Spleen (tissue), 11 donors: ENCODE results near the gene GALNT18. TPM values are rescaled to one million over a fixed set of nuclear protein-coding genes. Genes with fewer than 3 reads are reported as not detected.

Experiments
- DNase-seq: peaks from one replicate; pipeline ENCODE4 v3.0.0-alpha.2; 2020
- H3K27ac ChIP-seq, 8 donors: fragments of 200-600 bp; sonication (generic) in 7 of 8; 1 replicate in 4 of 8; 2 replicates in 4 of 8; pipeline versions ENCODE4 v1.5.0 to v1.8.0; 2016 to 2021; ENCODE audit warnings: inconsistent platforms in 4 of 8, mild to moderate bottlenecking in 4 of 8, moderate library complexity in 1 of 8
- H3K27me3 ChIP-seq, 7 donors: fragments of 200-600 bp; sonication (generic) in 6 of 7; replicated peaks in 1 of 7; 1 replicate in 4 of 7; 2 replicates in 3 of 7; pipeline versions ENCODE4 v1.5.0 to v1.8.0; 2016 to 2021; ENCODE audit warnings: inconsistent platforms in 3 of 7, mild to moderate bottlenecking in 1 of 7
- H3K36me3 ChIP-seq, 6 donors: fragments of 200-600 bp; sonication (generic) in 5 of 6; 1 replicate in 4 of 6; 2 replicates in 2 of 6; pipeline versions ENCODE4 v1.5.0 to v1.8.0; 2016 to 2021; ENCODE audit warnings: inconsistent platforms in 2 of 6
- H3K4me1 ChIP-seq, 6 donors: fragments of 200-600 bp; sonication (generic) in 5 of 6; 1 replicate in 3 of 6; 2 replicates in 3 of 6; pipeline versions ENCODE4 v1.5.0 to v1.8.0; 2016 to 2021; ENCODE audit warnings: inconsistent platforms in 3 of 6
- H3K4me3 ChIP-seq, 8 donors: fragments of 200-600 bp; sonication (generic) in 7 of 8; 1 replicate in 4 of 8; 2 replicates in 4 of 8; pipeline versions ENCODE4 v1.5.0 to v1.8.0; 2016 to 2021; ENCODE audit warnings: inconsistent platforms in 4 of 8, mild to moderate bottlenecking in 4 of 8, moderate library complexity in 2 of 8
- H3K9me3 ChIP-seq, 8 donors: fragments of 200-600 bp; sonication (generic) in 7 of 8; 1 replicate in 4 of 8; 2 replicates in 4 of 8; pipeline versions ENCODE4 v1.5.0 to v1.8.0; 2016 to 2021; ENCODE audit warnings: inconsistent platforms in 4 of 8
- POLR2A ChIP-seq, 3 donors: fragments of 450-650 bp; IDR thresholded peaks; one replicate each; pipeline ENCODE4 v1.5.1; 2017; ENCODE audit warnings: antibody characterized with exemption in 3 of 3, mild to moderate bottlenecking in 1 of 3
- POLR2AphosphoS5 ChIP-seq, 3 donors: sonication (generic); formaldehyde crosslinking; IDR thresholded peaks; one replicate each; pipeline ENCODE4 v1.5.1; 2017; ENCODE audit warnings: antibody characterized with exemption in 3 of 3
- WGBS, 5 donors: extraction: QIAGEN DNeasy Blood & Tissue Kit in 3 of 5; methylation state at CpG; one replicate each; pipeline versions ENCODE4 v1.1.5 to v1.1.7; 2013 to 2018; 5-methylcytosine and 5-hydroxymethylcytosine counted together
- intact Hi-C: fragments of 100-400 bp; cut with DNase I; formaldehyde crosslinking; loops from one replicate; pipeline ENCODE4 v1.15.0; 2023; ENCODE audit warnings: low total_unique reads
- polyA plus RNA-seq, 3 donors: library from polyadenylated mRNA; stranded (reverse); fragments of 200-250 nt; gene quantifications; one replicate each; pipeline ENCODE4 v1.2.1, GENCODE V29; 2013
- total RNA-seq, 7 donors: library from RNA; depleted of rRNA in 3 of 7; stranded (reverse); fragments of >200 nt in 3 of 7; fragmentation: NEBNext Ultra II Directional in 4 of 7; extraction: Animal tissue kit (Norgen Biotek cat#: 25700) in 4 of 7; gene quantifications; one replicate each; pipeline versions ENCODE4 v1.1.0 to v1.2.1, GENCODE V29; 2016 to 2021
- TF ChIP-seq, protein P1 (sequence below), 11 experiments: fragments of 200-600 bp in 7 of 11; fragments of 450-650 bp in 4 of 11; sonication (generic) in 4 of 11; IDR thresholded peaks in 8 of 11; conservative IDR thresholded peaks in 3 of 11; 1 replicate in 7 of 11; 2 replicates in 4 of 11; pipeline versions ENCODE4 v1.4.0 to v1.8.0; 2016 to 2021; ENCODE audit warnings: antibody characterized with exemption in 11 of 11, inconsistent platforms in 4 of 11, mild to moderate bottlenecking in 1 of 11
- donor health status: healthy with polysubstance abuse.
- donor health status: DM: no; HTN: no; CAD: no; lungs with moderate emphysema.
- donor health status: DM: no; HTN: no; CAD: no.
- donor health status: Bipolar disorder and iron deficiency.
- donor health status: healthy.
- donor health status: DM: no; HTN: no; CAD: no.
- donor health status: DM: yes; HTN: yes; CAD: no.

GALNT18 gene
- total and polyA plus RNA-seq, 10 donors = 0.87 to 6.9 (median 3.9) TPM

GRCh38 chr11:11491589-11491988 is 130.2 kb downstream of the GALNT18 start:
- H3K36me3 ChIP-seq = no peaks in the 10 kb centered on the region
- DNase-seq = no peak
- 85 to 93% (median 91%) methylated on average over 4 of the region's 4 CpGs for WGBS, 5 donors
- TF ChIP-seq, protein P1, sequence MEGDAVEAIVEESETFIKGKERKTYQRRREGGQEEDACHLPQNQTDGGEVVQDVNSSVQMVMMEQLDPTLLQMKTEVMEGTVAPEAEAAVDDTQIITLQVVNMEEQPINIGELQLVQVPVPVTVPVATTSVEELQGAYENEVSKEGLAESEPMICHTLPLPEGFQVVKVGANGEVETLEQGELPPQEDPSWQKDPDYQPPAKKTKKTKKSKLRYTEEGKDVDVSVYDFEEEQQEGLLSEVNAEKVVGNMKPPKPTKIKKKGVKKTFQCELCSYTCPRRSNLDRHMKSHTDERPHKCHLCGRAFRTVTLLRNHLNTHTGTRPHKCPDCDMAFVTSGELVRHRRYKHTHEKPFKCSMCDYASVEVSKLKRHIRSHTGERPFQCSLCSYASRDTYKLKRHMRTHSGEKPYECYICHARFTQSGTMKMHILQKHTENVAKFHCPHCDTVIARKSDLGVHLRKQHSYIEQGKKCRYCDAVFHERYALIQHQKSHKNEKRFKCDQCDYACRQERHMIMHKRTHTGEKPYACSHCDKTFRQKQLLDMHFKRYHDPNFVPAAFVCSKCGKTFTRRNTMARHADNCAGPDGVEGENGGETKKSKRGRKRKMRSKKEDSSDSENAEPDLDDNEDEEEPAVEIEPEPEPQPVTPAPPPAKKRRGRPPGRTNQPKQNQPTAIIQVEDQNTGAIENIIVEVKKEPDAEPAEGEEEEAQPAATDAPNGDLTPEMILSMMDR (IDR thresholded peaks at IDR 0.05 in 8 of 11, conservative IDR thresholded peaks at IDR 0.05 in 3 of 11) = no peak
- TF ChIP-seq POLR2A (IDR thresholded peaks at IDR 0.05) (no peak), POLR2AphosphoS5 (IDR thresholded peaks at IDR 0.05) (no peak)
- H3K9me3 ChIP-seq = no peaks in the 10 kb centered on the region
- no peak overlapping the region for H3K27ac ChIP-seq
- H3K4me1 ChIP-seq = no peaks in the 10 kb centered on the region
- H3K27me3 ChIP-seq = peaks cover 0 to 4% (median 0%) of the 10 kb centered on the region in 7 donors
- no peak overlapping the region for H3K4me3 ChIP-seq
- intact Hi-C loops = no loop called here

- intact Hi-C loops = no loop called here
- TF ChIP-seq POLR2A (IDR thresholded peaks at IDR 0.05) = no peak
- TF ChIP-seq POLR2AphosphoS5 (IDR thresholded peaks at IDR 0.05) = no peak
- TF ChIP-seq, protein P1 (IDR thresholded peaks at IDR 0.05 in 8 of 11, conservative IDR thresholded peaks at IDR 0.05 in 3 of 11) = no peak
- WGBS, 5 donors = 68 to 87% (median 71%) methylated on average over 2 of the region's 2 CpGs
- no peaks in the 10 kb centered on the region for H3K4me1 ChIP-seq
- H3K4me3 ChIP-seq = no peak overlapping the region
- H3K27ac ChIP-seq = no peak overlapping the region
- no peak for DNase-seq
- H3K36me3 ChIP-seq = no peaks in the 10 kb centered on the region
- no peaks in the 10 kb centered on the region for H3K9me3 ChIP-seq
- peaks cover 0 to 4% (median 0%) of the 10 kb centered on the region in 7 donors for H3K27me3 ChIP-seq
Observed at GRCh38 chr11:11491014-11491413, 130.8 kb downstream of the GALNT18 start.

DNA sequence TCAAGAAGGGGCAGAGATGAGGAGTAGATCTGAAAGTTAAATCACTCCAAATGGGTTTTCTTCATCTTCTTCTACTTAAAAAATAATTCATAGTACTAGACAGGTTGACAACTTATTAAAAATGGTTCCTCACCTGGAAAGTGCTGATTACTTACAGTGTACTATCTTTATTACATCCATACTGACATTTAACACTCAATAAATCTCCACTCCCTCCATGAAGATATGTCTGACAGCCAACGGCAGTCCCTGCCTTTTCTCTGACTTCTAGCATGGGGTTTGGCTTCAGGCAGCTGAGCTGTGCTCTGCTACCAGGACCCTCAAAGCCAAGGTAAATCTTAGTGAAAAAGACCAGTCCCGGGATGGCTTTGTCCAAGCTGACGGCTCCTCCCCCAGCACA is 135.4 kb downstream of the GALNT18 start:
- H3K36me3 ChIP-seq = no peaks in the 10 kb centered on the region
- no peaks in the 10 kb centered on the region for H3K9me3 ChIP-seq
- TF ChIP-seq POLR2A (IDR thresholded peaks at IDR 0.05) (no peak), POLR2AphosphoS5 (IDR thresholded peaks at IDR 0.05) (no peak)
- TF ChIP-seq, protein P1 (IDR thresholded peaks at IDR 0.05 in 8 of 11, conservative IDR thresholded peaks at IDR 0.05 in 3 of 11) = no peak
- H3K27me3 ChIP-seq = peaks cover 0 to 4% (median 0%) of the 10 kb centered on the region in 7 donors
- no peak for DNase-seq
- no peak overlapping the region for H3K4me3 ChIP-seq
- H3K4me1 ChIP-seq = no peaks in the 10 kb centered on the region
- 88 to 95% (median 92%) methylated on average over 3 of the region's 3 CpGs for whole genome bisulfite sequencing, 5 donors
- intact Hi-C loops = no loop called here
- no peak overlapping the region for H3K27ac ChIP-seq

GRCh38 chr11:11486002-11486401 is 135.8 kb downstream of the GALNT18 start:
- Histone ChIP-seq H3K4me3 (no peak overlapping the region), H3K9me3 (no peaks in the 10 kb centered on the region), H3K27me3 (peaks cover 0 to 4% (median 0%) of the 10 kb centered on the region in 7 donors), H3K27ac (no peak overlapping the region), H3K36me3 (no peaks in the 10 kb centered on the region), H3K4me1 (no peaks in the 10 kb centered on the region)
- 76 to 97% (median 83%) methylated on average over 3 of the region's 3 CpGs for WGBS, 5 donors
- DNase-seq = no peak
- TF ChIP-seq, protein P1 (IDR thresholded peaks at IDR 0.05 in 8 of 11, conservative IDR thresholded peaks at IDR 0.05 in 3 of 11) = no peak
- TF ChIP-seq POLR2A (IDR thresholded peaks at IDR 0.05) (no peak), POLR2AphosphoS5 (IDR thresholded peaks at IDR 0.05) (no peak)
- intact Hi-C loops = no loop called here
